GM21381 (cell line): ENCODE results near the gene SUV39H1.
"Not testable (repeated sequence)": the region's sequence is repeated elsewhere in the genome, so short reads cannot be mapped to it uniquely, and the experiment has no call there.

Source experiments
- ATAC-seq: cut with Tn5 transposase; IDR thresholded peaks from one replicate; pipeline ENCODE4 v1.9.1; 2021; ENCODE audit warnings: mild to moderate bottlenecking, moderate library complexity; ENCODE audit not compliant: unreplicated experiment

SUV39H1 gene

GRCh38 chrX:48696301-48696908, at the start of gene SUV39H1:
TSS of gene SUV39H1 (plus strand) at chrX:48696734. CDS start at chrX:48696785, 51 bp downstream.
- ATAC-seq = peak; percentile 89

GRCh38 chrX:48648336-48648751, 48.2 kb upstream of the SUV39H1 start:
- no peak for ATAC-seq

- no peak for ATAC-seq
Observed at GRCh38 chrX:48649102-48649501, 47.4 kb upstream of the SUV39H1 start.

GRCh38 chrX:48652055-48652579, 44.4 kb upstream of the SUV39H1 start:
- not testable (repeated sequence) for ATAC-seq

GRCh38 chrX:48654746-48655145, 41.8 kb upstream of the SUV39H1 start:
- not testable (repeated sequence) for ATAC-seq

GRCh38 chrX:48659686-48660085, 36.8 kb upstream of the SUV39H1 start:
- ATAC-seq = not testable (repeated sequence)

- ATAC-seq = no peak
Observed at GRCh38 chrX:48663241-48663640, 33.3 kb upstream of the SUV39H1 start.

GRCh38 chrX:48664156-48664555, 32.4 kb upstream of the SUV39H1 start:
- no peak for ATAC-seq

DNA sequence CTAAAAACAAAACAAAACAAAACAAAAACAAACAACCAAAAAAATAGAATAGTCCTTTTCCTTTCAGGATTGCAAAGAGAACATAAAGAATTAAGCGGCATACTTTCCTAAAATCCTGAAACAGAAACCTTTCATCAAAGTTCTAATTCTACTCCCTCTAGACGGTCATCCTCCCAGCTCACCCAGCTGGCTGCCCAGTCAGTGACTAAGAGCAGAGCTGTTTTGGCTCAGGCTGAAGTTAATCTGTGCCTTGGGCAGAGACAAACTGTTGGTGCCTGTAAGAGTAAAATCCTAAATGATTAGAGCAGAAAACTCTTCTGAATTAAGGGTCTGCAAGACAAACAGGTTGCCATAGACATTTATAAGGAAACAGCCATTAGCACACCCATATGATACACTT, 30.5 kb upstream of the SUV39H1 start:
- ATAC-seq = no peak

- no peak for ATAC-seq
Observed at GRCh38 chrX:48666649-48667048, 29.9 kb upstream of the SUV39H1 start.

DNA sequence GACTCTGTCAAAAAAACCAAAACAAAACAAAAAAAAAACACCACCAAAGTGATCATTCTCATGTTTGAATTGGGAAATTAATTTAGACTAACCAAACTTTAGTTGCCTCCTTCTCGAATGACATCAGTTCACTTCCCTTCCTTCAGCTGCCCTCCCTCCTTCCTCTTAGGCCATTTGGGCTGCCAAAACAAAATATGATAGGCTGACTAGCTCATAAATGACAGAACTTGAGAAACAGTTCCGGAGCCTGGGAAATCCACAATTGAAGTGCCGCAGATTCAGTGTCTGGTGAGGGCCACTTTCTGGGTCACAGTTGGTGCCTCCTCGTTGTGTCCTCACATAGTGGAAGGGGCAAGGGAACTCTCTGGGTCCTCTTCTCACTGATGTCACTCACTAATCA, 29.0 kb upstream of the SUV39H1 start:
- no peak for ATAC-seq

- not testable (repeated sequence) for ATAC-seq
Observed at GRCh38 chrX:48668187-48668586, 28.3 kb upstream of the SUV39H1 start.

DNA sequence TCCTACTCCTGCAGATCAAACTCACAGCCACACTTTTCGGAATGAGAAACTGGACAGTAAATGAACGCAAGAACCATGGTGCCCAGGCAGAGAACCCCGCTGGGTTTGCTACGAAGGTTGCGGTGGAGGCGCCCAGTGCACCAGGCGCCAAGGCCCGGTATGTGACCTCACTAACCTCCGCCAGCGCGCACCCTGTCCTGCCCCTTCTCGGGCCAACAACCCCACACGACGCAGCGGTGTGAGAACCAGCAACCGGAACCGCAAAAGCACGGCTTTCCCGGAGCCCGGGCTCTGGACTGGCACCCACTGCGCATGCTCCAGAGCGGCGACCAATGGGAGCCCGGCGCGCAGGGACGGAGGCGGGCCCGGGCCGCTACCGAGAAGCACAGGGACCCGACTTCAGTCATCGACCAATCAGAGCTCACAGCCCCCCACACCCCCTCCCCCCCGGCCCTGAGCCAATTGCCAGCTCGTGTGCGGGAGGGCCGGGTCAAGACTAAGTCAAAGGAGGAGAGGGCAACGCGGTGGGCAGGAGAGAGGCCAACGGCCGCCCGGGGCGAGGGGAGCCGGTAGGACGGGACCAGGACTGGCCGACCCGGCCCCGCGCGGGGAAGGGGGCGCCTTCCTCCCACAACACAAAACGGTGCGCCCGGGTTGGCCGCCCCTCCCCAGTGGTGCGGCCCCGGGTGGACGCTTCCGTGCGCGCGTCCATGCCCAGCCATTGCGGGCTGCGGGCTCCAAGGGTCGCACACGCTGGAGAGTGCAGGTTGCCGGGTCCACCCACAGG, 20.2 kb upstream of the SUV39H1 start:
- peak; percentile 88 for ATAC-seq

GRCh38 chrX:48676893-48677270, 19.7 kb upstream of the SUV39H1 start:
- peak; percentile 25 for ATAC-seq

DNA sequence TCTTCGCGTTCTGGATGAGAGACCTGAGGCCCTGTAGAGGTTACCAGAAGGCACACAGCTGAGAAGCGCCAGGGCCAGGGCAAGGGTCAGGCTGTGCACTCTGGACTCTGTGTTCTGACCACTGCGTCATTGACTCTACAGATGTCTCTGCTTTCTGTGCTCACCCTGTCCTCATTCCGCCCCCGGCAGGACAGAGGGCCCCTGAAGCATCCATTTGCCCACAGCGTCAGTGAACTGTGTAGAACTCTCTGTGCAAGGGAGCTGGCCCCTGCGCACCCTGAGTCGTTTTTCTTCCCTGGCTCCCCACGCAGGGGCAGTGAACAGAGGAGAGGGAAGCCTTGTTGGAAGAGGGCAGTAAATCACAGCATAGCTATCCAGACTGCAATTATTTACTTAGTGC, 19.0 kb upstream of the SUV39H1 start:
- ATAC-seq = no peak

GRCh38 chrX:48680467-48680866, 16.1 kb upstream of the SUV39H1 start:
- ATAC-seq = not testable (repeated sequence)

GRCh38 chrX:48680925-48681324, 15.6 kb upstream of the SUV39H1 start:
- not testable (repeated sequence) for ATAC-seq

DNA sequence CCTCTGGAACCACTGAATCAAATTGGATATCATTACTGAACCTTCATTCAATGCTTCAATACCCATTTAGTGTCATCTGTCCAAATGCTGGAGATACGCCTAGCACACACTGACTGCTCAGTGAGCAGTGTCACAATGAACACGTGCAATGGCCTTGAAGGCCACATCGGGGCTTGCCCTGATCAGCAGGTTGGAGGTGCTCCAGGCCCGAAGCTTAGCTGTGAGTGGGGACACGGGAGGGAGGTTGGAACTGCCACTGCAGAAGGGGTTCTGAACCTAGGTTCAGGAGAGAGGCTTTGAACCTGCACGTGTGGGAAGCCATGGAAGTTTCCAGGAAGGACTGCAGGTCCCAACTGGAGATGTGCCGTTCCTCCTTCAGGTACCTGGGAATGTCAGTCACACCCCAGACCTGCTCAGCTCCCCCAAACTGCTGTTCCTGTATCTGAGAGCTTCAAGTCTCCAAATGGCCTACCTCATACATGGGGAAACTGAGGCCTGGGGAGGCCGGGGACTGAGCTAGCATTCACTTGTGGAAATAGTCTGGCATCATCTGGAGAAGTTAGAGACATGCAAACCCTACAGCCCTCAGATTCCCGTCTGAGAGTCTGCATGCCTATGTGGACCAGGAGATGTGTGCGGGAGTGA, 14.9 kb upstream of the SUV39H1 start:
- no peak for ATAC-seq

DNA sequence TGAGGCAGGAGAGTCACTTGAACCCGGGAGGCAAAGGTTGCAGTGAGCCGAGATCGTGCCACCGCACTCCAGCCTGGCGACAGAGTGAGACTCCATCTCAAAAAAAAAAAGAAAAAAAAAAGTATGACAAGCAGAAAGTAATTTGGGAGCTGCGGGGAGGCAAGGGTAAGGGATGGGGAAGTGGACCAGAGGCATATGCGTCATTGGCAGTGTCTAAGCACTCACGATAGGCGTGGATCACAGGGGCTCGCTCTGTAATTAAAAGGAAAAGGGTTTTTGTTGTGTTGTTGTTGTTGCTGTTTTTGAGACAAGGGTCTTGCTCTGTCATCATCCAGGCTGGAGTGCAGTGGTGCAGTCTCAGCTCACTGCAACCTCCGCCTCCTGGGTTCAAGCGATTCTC, 13.7 kb upstream of the SUV39H1 start:
- ATAC-seq = not testable (repeated sequence)

DNA sequence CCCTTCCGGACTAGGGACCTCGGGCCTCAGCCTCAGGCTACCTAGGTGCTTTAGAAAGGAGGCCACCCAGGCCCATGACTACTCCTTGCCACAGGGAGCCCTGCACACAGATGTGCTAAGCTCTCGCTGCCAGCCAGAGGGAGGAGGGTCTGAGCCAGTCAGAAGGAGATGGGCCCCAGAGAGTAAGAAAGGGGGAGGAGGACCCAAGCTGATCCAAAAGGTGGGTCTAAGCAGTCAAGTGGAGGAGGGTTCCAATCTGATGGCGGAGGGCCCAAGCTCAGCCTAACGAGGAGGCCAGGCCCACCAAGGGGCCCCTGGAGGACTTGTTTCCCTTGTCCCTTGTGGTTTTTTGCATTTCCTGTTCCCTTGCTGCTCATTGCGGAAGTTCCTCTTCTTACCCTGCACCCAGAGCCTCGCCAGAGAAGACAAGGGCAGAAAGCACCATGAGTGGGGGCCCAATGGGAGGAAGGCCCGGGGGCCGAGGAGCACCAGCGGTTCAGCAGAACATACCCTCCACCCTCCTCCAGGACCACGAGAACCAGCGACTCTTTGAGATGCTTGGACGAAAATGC, 13.0 kb upstream of the SUV39H1 start, which contains the start of gene WAS:
Gene WAS (plus strand): TSS at position 389 of the 572 bp plus-strand sequence. CDS start 55 bp downstream, at position 444.
- peak; percentile 68 for ATAC-seq

GRCh38 chrX:48684134-48684533, 12.4 kb upstream of the SUV39H1 start:
- ATAC-seq = no peak
